Stimulated activated CD8-positive, alpha-beta memory T cell treated with anti-CD3 and anti-CD28 coated beads, Interleukin-7, amount 100 ng/mL, for 4 hours (primary cell): ENCODE measurements around the gene WDR20.

Source experiments
- DNase-seq, 2 donors: peaks; one replicate each; pipeline ENCODE4 v3.0.0-alpha.2; 2020; ENCODE audit warnings: low read depth in 2 of 2

Gene WDR20

GRCh38 chr14:102197317-102197853 lies 57.7 kb downstream of the WDR20 start:
- DNase-seq: no peak

- no peak for DNase-seq
Observed at GRCh38 chr14:102200690-102201352, 61.1 kb downstream of the WDR20 start.

GRCh38 chr14:102201353-102201738 lies 61.6 kb downstream of the WDR20 start:
- DNase-seq: no peak

- DNase-seq: no peak
Observed at GRCh38 chr14:102201776-102202175, 62.1 kb downstream of the WDR20 start.

- DNase-seq: no peak
Observed at GRCh38 chr14:102202944-102203343, 63.2 kb downstream of the WDR20 start.

- no peak for DNase-seq
Observed at GRCh38 chr14:102203382-102203781, 63.7 kb downstream of the WDR20 start.

- DNase-seq: no peak
Observed at GRCh38 chr14:102205560-102205959, 65.9 kb downstream of the WDR20 start.

- no peak for DNase-seq
Observed at GRCh38 chr14:102206918-102207317, 67.2 kb downstream of the WDR20 start.

GRCh38 chr14:102207831-102208365 lies 68.2 kb downstream of the WDR20 start:
- no peak for DNase-seq

GRCh38 chr14:102208741-102209140 lies 69.0 kb downstream of the WDR20 start:
- no peak for DNase-seq

GRCh38 chr14:102209224-102209966 lies 69.7 kb downstream of the WDR20 start:
- no peak for DNase-seq

- no peak for DNase-seq
Observed at GRCh38 chr14:102210421-102211042, 70.8 kb downstream of the WDR20 start.

- DNase-seq: no peak
Observed at GRCh38 chr14:102211240-102211639, 71.5 kb downstream of the WDR20 start.

- no peak for DNase-seq
Observed at GRCh38 chr14:102212356-102212755, 72.7 kb downstream of the WDR20 start.

- DNase-seq: no peak
Observed at GRCh38 chr14:102212845-102213244, 73.1 kb downstream of the WDR20 start.

- no peak for DNase-seq
Observed at GRCh38 chr14:102213470-102213869, 73.8 kb downstream of the WDR20 start.

GRCh38 chr14:102213984-102214658 lies 74.4 kb downstream of the WDR20 start:
- DNase-seq: no peak

- DNase-seq: no peak
Observed at GRCh38 chr14:102215071-102215470, 75.4 kb downstream of the WDR20 start.

- DNase-seq: no peak
Observed at GRCh38 chr14:102215576-102216250, 76.0 kb downstream of the WDR20 start.

- no peak for DNase-seq
Observed at GRCh38 chr14:102217399-102217798, 77.7 kb downstream of the WDR20 start.

- DNase-seq: no peak
Observed at GRCh38 chr14:102217987-102218421, 78.3 kb downstream of the WDR20 start.
